Stimulated activated naive CD8-positive, alpha-beta T cell treated with anti-CD3 and anti-CD28 coated beads, Interleukin-15, Interleukin-2, amounts not matched to agents 100 U/mL and 50 U/mL, for 24 hours (primary cell): ENCODE results near the gene OSBPL3.
A peak's percentile ranks its signal among the peaks of the same experiment; 100 is the strongest.

Experiments used
- ATAC-seq: fragments of 150-1000 bp; cut with Tn5 transposase; one replicate; pipeline ENCODE4 v1.10.0; 2021
- DNase-seq: peaks from one replicate; pipeline ENCODE4 v3.0.0; 2021

The OSBPL3 gene

DNA sequence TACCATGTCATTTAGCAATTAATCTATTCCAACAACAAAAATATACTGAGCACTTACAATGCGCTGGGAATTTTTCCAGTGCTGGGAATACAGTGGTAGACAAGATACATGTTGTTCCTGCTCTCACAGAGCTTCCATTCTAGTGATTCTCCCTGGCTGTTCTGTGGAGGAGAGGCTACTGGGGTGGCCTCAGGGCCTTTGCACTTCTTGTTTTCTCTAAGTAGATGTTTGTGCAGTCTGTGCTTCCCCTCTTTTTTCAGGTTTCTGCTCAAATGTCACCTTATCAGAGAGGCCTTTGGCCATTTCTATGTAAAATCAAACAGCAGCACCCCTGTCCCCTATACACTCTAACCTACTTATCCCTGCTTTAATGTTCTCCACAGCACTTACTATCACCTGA is 24.7 kb downstream of the OSBPL3 start:
- ATAC-seq = no peak
- DNase-seq = no peak

DNA sequence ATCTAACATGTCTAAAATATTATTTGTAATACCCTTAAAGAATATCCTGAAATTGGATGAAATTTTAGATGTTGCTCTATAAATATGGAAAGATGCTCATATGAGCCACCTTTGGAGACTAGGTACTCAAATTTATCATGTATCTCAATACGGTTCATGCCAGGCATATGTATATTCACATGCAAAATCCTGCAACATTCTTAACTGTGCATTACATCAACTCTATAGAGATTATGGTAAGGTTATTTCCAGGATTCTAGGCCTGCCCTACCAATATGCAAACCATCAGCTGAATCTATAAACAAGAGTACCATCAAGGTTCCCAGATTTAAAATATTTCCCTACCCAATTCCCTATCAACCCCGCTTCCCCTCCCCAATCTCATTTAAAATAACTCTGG is 27.5 kb downstream of the OSBPL3 start:
- DNase-seq (no peak), ATAC-seq (no peak)

DNA sequence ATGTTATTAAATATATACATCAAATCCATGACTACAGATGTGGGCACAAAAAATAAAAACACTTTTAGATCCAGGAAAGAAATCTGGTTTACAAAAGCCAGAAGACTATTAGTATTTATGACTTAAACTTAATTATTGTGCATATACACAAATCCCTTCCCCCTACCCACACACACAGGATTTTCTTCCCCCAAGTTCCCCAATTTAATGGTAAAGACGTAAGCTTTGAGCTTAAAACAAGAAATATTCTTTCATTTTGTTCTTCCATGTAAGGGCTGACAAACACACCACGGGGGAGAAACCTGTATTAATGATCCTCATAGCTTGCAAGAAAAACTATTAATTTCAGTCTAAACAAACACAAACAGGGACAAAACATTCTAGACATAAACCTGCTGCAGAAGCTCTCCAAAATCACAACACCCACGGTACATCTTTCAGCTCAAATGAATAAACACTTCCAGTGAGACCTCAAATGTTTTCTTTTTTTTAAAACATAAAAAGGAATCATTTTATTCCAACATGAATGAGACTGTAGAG is 28.5 kb downstream of the OSBPL3 start:
- ATAC-seq (no peak), DNase-seq (no peak)

DNA sequence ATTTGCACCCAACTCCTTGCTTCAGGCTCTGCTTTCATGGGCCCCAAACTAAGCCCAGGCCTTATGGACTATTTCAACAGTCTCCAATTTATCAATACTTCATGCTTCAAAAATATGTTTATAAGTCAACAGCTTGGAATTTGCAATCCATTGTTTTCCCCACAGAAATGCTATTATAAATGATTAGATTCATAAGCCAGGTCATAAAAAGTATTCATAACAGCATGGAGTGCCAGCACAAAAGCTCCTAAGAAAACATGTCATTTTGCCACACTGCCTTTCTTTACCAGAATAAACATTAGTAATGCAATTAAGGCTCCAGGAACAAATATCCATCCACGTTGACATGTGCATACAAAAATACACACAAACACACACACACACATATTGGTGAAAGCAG is 30.1 kb downstream of the OSBPL3 start:
- no peak for DNase-seq

DNA sequence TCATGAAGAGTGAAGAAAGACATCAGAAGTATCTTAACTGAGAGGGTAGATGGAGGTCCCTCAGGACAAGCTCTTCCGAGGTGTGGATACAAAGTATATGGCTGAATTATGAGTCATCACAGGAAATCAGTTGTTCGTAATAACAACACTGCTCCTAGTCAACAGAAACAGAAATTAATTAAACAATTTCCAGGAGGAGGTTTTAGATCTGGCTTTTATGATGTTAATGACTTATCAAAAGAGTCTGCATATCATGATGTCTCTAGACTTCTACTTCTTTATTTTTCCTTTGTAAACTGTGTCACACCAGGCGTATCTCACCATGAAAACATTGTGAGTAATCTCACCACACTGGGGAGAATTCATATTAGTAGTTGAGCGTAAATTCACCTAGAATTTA is 31.2 kb downstream of the OSBPL3 start:
- no peak for ATAC-seq
- DNase-seq = no peak

More for the DNA sequence above, 30.1 kb downstream of the OSBPL3 start:
- ATAC-seq = no peak

DNA sequence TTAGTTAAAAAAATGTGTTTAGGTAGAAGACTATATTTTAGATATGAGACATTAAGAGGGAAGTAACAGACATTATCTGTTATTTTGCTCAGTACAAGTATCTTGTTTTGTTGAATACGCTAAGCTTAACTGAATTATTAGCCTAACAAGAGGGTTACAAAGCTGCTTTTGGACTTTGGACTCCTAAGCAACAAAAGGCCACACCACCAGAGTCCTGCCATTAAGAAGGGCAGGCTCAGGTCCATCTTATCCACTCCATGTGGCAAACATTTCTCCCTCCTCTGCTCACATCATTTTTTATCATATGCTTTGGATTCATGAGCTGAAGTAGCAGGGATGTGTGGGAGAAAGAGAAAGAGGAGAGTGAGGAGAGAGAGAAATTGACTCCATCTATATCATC is 33.5 kb downstream of the OSBPL3 start:
- DNase-seq = no peak
- ATAC-seq = no peak

DNA sequence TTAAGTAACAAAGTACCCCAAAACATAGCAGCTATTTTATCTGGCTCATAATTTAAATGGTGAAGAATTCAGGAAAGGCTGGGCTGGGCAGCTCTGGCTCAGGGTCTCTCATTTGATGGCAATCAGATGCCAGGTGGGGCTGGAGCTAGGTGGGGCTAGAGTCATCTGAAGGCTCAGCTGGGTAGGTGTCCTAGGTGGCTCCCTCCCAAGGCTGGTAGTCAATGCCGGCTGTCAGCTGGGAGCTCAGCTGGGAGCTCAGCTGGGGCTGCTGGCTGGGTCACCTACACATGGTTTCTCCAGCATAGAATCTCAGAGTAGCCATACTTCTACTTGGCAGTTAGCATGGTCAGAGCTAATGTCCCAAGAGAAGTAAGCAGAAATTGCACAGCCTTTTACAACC is 34.1 kb downstream of the OSBPL3 start:
- DNase-seq (no peak), ATAC-seq (peak; percentile 32)

DNA sequence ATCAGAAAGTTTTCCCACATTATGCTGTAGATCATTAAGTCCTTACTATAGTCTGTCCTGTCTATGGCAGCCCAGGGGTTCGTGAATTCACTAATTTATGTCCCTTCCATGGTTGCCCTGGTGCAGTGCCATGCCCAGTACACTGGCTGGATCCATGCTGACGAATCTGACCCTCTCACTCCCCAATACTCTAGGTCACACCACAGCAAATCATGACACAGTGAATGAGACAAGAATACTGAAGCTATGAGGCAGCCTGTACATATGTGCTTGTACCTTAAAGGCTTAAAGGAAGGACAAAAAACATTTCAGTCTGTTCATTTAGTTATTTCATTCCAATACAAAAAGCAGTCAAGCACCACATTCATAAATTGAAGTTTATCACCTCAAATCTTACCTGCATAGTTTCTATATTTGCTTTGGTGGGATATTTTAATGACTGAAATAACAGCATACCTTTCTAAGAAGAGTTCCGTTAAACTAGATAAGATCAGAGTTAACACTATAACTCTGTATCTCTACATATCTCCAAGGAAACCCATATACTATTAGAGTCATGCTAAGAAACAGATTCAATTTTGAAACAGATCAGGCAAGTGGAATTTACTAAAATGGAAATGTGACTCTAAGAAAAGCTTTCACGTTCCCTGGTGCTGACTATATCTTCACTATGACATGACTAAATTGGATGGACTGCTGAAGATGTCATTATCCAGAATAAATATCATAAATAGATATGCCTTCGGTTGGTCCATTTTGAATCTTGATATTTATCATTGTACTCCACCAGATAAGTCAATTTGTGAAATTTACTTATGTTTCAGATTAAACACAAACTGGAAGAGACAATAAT is 36.7 kb downstream of the OSBPL3 start:
- no peak for DNase-seq
- no peak for ATAC-seq

DNA sequence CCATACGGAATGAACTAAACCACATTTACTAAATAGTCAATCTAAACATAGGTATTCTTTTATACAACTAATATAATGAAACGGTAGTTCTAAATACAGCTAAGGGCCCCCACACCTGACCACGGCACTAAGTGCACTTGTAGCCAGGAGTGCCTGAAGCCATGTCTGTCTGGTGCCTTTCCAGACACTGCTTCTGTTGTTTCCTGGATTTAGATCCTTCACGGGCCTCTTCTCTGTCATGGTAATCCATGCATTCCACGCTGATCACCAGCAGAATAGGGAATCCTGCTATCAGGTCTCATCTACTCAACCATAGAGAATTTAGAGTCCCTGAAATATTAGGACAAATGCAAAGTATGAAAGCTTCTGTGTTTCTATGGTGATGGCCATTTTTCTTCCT is 37.8 kb downstream of the OSBPL3 start:
- ATAC-seq = no peak
- DNase-seq = no peak

DNA sequence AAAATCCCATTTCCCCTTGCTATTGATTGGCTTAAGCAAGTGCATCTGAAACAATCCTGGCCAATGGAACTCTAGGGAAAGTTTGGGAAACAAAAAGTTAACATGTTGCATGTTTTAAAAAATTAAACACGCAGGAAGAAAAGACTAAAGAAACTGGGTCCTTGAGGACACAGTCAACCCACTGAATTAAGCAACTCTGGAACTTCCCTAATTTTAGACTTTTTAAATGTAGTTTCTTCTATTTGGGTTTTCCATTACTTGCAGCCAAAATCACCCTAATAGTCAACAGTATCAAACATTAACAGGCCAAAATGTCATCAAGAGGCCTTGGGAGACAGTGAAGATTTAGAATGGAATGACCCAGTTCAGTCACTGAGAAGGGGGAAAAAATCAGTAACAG is 40.6 kb downstream of the OSBPL3 start:
- ATAC-seq (no peak), DNase-seq (no peak)

DNA sequence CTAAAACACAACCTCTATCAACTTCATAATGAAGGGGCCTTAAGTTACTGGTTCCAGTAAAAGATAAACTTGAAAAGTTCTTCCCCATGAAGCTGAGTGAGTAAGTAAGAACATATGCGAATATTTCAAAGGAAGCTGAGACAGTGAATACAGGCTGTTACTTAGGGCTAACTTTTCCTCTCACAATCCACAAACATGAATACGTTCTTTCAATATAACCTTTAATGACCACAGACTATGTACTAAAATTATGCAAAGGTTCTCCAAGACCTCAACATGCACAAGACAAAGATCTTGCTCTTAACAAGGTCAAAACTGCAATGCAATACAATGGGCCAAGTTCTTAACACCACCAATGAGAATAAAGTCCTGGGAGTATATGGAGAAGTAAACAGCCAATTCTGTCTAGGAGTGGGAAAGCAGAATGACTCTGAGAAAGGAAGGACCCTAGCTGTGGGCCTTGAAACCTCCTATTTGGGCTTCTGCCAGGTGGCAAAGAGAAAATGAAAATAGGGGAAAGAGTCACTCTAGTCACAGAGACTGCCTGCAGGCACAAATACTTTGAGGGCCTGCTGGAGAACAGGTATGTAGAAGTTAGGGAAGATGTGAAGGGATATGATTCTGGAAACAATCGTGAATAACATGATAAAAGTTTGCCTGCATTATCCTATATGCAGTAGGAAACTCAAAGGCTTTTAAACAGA is 43.7 kb downstream of the OSBPL3 start:
- no peak for DNase-seq
- peak; percentile 19 for ATAC-seq

DNA sequence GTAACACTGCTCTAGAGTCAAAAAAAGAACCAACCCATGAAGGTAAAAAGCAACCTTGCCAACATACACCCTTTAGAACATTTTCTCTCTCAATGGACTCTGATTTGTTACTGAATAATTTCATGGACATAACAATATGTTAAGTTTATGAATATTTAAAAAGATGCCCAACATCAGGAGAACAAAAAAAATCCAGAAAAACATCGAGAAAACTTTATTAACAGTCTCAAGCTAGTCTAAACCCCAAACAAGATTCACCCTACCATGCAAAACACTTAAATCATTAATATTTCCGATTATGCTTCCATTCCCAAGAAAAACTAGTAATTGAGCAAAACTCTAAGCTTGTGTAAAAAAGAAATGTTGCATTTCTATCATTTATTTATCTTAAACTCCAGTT is 46.7 kb downstream of the OSBPL3 start:
- no peak for ATAC-seq
- no peak for DNase-seq

DNA sequence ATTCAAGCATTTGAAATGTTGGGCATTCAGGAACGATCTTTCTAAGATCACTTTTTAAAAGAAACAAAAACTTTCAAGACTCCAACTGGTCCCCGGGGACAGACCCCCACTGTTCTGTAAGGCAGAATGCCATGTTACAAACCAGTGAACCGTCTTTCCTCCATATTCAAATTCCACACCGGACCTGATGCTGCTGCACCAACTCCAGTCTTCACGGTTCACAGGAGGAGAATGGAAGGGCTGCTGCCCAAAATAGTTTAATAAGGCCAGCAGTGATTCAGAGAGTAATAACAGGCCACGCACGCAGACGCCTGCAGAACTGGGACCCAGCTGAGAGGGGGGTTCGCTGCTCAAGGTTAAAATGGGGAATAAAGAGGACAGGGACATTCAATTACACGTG is 47.2 kb downstream of the OSBPL3 start:
- DNase-seq = no peak
- ATAC-seq = no peak

DNA sequence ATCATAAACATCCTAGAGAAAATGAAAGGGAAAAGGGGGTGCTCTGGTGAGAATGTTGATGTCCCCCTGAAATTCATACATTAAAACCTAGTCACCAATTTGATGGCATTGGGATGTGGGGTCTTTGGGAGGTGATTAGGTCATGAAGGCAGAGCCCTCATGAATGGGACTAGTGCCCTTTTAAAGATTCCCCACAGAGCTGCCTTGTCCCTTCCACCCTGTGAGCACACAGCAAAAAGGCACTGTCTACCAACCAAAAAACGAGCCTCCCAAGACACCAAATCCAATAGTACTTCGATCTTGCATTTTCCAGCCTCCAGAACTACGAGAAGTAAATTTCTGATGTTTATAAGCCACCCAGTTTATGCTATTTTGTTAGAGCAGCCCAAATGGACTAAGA is 47.6 kb downstream of the OSBPL3 start:
- DNase-seq (no peak), ATAC-seq (no peak)

DNA sequence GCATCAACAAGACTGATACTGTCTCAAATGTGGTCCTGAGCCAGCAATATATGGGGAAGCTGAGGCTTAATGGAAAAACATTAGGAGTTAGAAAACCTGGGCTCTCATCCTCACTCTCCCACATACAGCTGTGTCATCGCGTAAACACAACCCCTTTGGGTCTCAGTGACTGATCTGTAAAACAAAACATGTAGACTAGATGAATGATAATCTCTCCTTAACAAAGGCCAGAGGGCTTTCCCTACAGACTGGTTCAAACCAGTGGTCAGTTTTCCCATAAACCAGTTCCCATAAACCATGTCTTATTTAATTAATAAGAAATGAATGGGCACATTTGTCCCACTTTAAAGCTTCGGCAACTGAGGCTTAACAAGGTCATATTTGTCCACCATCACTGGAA is 48.1 kb downstream of the OSBPL3 start:
- ATAC-seq = no peak
- no peak for DNase-seq

DNA sequence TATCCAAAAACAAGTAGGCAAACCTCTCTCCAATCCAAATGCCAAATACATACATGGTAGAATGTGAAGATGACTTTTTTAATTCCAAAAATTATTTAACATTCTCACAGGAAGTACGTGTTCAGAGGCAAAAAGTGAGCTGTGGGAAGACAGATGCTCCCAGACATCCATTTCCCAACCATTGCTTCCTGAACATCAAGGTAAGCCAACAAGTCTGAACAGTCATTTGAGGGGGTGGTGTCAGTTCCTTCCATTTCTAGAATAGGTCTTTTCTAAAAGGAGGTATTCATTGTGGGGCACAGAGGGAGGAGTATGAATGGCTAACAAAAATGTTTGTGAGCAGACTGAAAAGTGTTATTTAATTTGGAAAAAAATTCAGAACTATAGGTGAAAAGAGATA is 49.1 kb downstream of the OSBPL3 start:
- no peak for DNase-seq
- no peak for ATAC-seq

DNA sequence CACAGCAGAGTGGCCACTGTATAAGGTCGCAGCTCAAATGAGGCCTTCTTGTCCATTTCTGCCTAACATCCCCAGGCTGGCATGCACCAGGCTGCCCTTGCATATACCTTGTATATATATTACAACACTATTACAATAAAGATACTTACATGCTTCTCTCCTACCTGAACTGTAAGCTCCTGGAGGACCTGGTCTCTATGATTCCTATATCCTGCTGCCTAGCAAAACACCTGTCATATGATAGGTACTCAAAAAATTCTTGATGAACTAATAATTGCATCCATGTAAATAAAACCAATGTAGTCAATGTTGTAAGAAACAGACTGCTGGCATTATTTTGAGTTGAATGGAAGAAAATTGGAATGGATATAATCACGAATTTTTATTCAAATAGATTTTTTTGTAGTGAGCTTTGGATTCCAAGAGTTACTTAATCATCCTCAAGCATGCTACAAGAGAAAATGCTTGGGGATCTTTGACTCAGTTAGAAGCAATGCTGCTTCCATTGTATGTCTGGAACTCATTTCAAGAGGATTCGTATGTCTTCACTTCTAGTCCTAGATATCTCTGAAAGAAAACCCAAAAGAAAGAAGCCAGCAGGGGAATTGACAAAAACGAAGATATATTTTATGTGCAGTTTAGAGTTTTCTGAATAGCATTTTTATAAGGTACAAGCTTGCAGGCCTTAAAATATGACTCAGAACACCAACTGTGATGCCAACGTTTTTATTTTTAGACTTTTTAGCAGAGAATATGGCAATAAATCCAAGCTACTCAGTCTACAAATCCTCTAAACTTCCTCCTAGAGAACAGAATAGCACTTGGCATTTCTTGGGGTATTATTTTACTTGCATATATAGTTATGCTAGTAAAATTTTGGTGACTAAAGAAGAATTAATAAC is 53.1 kb downstream of the OSBPL3 start:
- ATAC-seq = no peak
- no peak for DNase-seq

DNA sequence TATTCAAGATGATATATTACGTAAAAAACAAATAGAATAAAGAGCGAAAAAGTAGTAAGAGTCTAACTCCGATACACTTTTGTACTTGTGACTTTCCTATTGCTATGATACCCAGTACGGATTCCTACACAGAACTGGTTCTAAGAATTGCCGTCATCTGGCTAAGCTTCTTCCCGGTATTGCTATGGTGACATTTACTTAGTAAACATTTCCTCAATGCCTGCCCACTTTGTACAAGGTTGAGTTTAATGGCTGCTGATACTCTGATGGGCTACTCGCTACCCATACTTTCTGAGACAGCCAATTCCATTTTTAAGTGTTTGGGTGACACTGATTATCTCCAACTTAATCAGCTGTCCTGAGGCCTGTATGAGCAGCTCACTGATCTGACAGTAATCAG is 55.6 kb downstream of the OSBPL3 start:
- ATAC-seq = peak; percentile 26
- DNase-seq = no peak

DNA sequence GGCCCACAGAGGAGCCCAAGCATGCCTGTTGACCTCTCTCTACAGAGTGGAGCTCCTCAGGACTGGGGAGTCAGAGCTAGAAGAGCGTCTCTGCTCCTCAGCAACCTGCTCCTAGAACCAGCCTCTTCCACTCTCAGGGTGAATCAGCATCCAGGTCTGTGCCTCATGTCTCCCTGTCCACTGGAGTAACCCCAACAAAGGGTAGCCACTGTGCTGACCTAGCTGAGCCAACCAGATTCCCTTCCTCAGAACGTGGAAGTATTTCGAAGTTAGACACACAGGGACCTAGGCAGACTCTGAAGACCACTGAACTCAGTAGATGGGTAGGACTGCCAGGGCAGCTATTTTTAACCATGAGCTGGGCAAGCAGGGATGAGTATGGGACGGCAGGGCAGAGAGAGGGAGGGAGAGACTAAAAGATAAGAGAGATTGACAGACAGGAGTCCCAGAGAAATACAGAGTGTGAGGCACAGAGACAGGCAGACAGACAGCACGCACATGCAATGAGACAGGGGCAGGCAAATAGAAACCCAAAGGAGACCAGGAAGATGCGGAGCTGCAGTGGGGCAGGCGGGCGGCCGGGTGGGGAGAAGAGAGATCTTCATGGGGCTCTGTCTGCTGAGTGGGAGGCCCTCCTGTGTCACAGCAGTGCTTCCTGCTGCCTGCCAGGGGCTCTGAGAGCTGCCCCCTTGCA is 56.7 kb downstream of the OSBPL3 start:
- ATAC-seq (no peak), DNase-seq (no peak)

DNA sequence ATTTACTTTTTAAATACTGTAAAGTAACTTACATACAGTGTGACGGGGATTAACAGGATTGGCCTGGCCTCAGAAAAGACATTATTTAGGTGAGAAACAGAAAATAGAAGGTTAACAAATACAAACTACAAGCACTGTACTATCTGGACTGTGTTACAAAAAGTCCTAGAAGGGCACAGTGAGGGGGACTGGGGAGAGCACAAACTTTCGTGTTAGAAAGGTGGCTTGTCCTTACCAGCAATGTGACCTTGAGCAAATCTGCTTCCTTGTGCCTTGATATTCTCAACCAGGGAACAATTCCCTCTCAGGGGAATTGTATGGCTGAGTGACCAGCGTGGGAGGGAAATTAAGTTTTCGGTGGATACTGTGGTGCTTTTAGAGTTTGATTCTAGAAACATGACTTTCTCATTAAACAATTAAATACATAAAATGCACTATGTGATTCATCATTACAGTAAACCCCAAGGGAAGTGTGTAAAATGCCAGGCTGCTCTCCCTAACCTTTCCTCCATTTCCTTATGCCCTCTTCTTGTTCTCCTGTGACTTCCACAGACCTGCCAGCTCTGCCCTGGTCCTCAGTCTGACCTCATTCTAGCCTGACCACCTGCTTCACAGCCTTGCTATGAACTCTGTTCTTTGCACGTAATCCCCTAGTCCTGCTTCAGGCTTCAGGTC is 57.7 kb downstream of the OSBPL3 start:
- DNase-seq (no peak), ATAC-seq (no peak)

DNA sequence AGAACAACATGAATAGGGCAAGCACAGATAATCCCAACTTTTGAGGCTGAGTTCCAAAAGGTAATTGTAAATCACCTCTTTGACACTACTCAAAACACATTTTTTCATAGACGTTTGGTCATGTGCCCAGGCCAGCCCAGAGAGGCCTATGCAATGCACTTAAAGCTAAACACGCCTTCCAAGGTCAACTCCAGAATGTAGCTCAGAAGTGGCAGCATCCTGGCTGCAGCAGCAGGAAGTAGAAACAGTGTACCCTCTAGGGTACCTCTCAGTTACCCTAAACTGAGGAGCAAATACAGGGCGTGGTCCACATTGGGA is 58.7 kb downstream of the OSBPL3 start:
- DNase-seq (no peak), ATAC-seq (peak; percentile 25)
